Measurements from ENCODE around the gene AWAT1. TPM values are rescaled to one million over a fixed set of nuclear protein-coding genes. Genes with fewer than 3 reads are reported as not detected.
"Not testable (repeated sequence)": the region's sequence is repeated elsewhere in the genome, so short reads cannot be mapped to it uniquely, and the experiment has no call there.

Gene AWAT1
- total RNA-seq: not detected

DNA sequence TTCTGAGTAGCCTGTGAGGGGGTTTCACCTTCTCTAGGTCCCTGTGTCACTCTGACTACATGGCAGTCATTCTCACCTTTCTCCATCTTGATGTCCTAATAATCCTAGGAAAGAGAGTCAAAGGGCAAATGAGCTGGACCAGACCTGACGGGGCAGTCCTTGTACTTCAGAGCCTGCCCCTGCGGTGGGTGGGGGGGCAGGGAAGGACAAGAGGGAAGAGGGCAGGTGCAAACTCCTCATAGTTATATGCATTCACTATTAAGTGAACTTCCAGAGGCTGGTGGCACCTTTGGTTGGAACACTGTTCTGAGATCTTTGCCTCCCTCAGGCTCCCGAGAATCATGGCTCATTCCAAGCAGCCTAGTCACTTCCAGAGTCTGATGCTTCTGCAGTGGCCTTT lies at the start of gene AWAT1:
Gene AWAT1, plus strand, starts transcription at position 301 of the 400 bp plus-strand sequence. Its CDS starts 41 bp downstream, at position 342.
- H3K27ac Mint-ChIP-seq: no peak within 1 kb of the TSS
- H3K36me3 Mint-ChIP-seq: no peaks in the 10 kb centered on the region
- H3K9me3 Mint-ChIP-seq: no peaks in the 10 kb centered on the region
- no peak within 1 kb of the TSS for H3K4me3 Mint-ChIP-seq
- no peak for DNase-seq (ENCODE audit: low spot score)
- ATAC-seq: no peak
- H3K27me3 Mint-ChIP-seq: peaks cover 6 to 17% of the 10 kb centered on the region in 2 donors
- peaks cover 0 to 11% of the 10 kb centered on the region in 2 donors for H3K4me1 Mint-ChIP-seq (ENCODE audit: low read depth in 2 of 2)

GRCh38 chrX:70190225-70190624 lies 44.2 kb upstream of the AWAT1 start:
- ATAC-seq (no peak), DNase-seq (ENCODE audit: low spot score) (no peak)
- peaks cover 9% of the 10 kb centered on the region for H3K36me3 Mint-ChIP-seq
- H3K27me3 Mint-ChIP-seq: peaks cover 27 to 32% of the 10 kb centered on the region in 2 donors
- H3K9me3 Mint-ChIP-seq: no peaks in the 10 kb centered on the region
- no peak overlapping the region for H3K27ac Mint-ChIP-seq
- no peaks in the 10 kb centered on the region for H3K4me1 Mint-ChIP-seq (ENCODE audit: low read depth in 2 of 2)
- H3K4me3 Mint-ChIP-seq: no peak overlapping the region

- H3K27ac Mint-ChIP-seq: no peak overlapping the region
- DNase-seq (ENCODE audit: low spot score) (peak; percentile 62), ATAC-seq (peak; percentile 53 to 67)
- peaks cover 4 to 5% of the 10 kb centered on the region in 2 donors for H3K4me1 Mint-ChIP-seq (ENCODE audit: low read depth in 2 of 2)
- peaks cover 6 to 28% of the 10 kb centered on the region in 2 donors for H3K27me3 Mint-ChIP-seq
- no peaks in the 10 kb centered on the region for H3K36me3 Mint-ChIP-seq
- no peak overlapping the region for H3K4me3 Mint-ChIP-seq
- H3K9me3 Mint-ChIP-seq: no peaks in the 10 kb centered on the region
Measured at GRCh38 chrX:70196961-70197720, 37.3 kb upstream of the AWAT1 start.

GRCh38 chrX:70201732-70202131 lies 32.7 kb upstream of the AWAT1 start:
- H3K4me3 Mint-ChIP-seq: no peak overlapping the region
- H3K36me3 Mint-ChIP-seq: no peaks in the 10 kb centered on the region
- no peaks in the 10 kb centered on the region for H3K9me3 Mint-ChIP-seq
- peaks cover 6 to 32% of the 10 kb centered on the region in 2 donors for H3K27me3 Mint-ChIP-seq
- peaks cover 4 to 5% of the 10 kb centered on the region in 2 donors for H3K4me1 Mint-ChIP-seq (ENCODE audit: low read depth in 2 of 2)
- ATAC-seq: no peak
- no peak overlapping the region for H3K27ac Mint-ChIP-seq
- DNase-seq (ENCODE audit: low spot score): no peak

DNA sequence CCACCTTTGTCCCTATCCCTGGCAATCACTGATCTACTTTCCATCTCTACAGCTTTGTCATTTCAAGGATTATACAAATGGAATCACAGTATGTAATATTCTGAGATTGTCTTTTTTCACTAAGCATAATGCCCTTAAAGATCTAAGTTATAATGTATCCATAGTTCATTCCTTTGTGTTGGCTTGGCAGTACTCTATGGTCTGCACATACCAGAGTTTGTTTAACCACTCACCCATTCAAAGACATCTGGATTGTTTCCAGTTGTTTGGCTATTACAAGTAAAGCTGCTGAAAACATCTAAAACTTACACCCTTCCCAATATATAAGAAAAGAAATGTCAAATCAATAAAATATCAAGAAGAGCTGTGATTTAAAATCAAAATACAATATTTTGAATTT lies 26.0 kb upstream of the AWAT1 start:
- no peak overlapping the region for H3K4me3 Mint-ChIP-seq
- no peak overlapping the region for H3K27ac Mint-ChIP-seq
- H3K36me3 Mint-ChIP-seq: no peaks in the 10 kb centered on the region

GRCh38 chrX:70209570-70209969 lies 24.9 kb upstream of the AWAT1 start:
- H3K4me3 Mint-ChIP-seq; H3K36me3 Mint-ChIP-seq; H3K27ac Mint-ChIP-seq; ATAC-seq; DNase-seq (ENCODE audit: low spot score); H3K4me1 Mint-ChIP-seq (ENCODE audit: low read depth in 2 of 2); H3K9me3 Mint-ChIP-seq: not testable (repeated sequence)
- peaks cover 14 to 17% of the 10 kb centered on the region in 2 donors for H3K27me3 Mint-ChIP-seq

More for the DNA sequence above, 26.0 kb upstream of the AWAT1 start:
- peaks cover 12 to 21% of the 10 kb centered on the region in 2 donors for H3K27me3 Mint-ChIP-seq
- no peaks in the 10 kb centered on the region for H3K9me3 Mint-ChIP-seq
- no peak for ATAC-seq
- no peaks in the 10 kb centered on the region for H3K4me1 Mint-ChIP-seq (ENCODE audit: low read depth in 2 of 2)
- no peak for DNase-seq (ENCODE audit: low spot score)

GRCh38 chrX:70219938-70220764 lies 14.3 kb upstream of the AWAT1 start:
- Mint-ChIP-seq H3K4me3 (no peak overlapping the region), H3K9me3 (no peaks in the 10 kb centered on the region), H3K27me3 (peaks cover 0 to 3% of the 10 kb centered on the region in 2 donors), H3K36me3 (no peaks in the 10 kb centered on the region), H3K27ac (no peak overlapping the region), H3K4me1 (ENCODE audit: low read depth in 2 of 2) (no peaks in the 10 kb centered on the region)
- ATAC-seq: peak in 1 of 2 donors; percentile 11
- no peak for DNase-seq (ENCODE audit: low spot score)

DNA sequence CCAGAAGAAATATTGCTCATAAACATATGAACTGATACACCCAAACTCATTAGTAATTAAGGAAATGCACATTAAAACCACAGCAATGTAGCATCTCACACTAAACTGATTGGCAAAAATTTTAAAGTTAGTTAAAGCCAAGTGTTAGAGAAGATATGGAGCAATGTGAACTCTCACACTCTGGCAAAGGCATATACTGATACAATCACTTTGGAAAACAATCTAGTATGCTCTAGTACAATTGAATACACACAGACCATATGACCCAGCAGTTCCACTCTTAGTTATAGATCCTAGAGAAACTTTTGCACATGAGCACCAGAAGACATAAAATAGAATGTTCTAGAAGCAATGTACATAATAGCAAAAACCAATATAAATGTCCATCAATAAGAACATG lies 8.4 kb upstream of the AWAT1 start:
- Mint-ChIP-seq H3K27me3 (peaks cover 0 to 7% of the 10 kb centered on the region in 2 donors), H3K27ac (no peak overlapping the region), H3K4me3 (no peak overlapping the region), H3K9me3 (no peaks in the 10 kb centered on the region), H3K36me3 (no peaks in the 10 kb centered on the region), H3K4me1 (ENCODE audit: low read depth in 2 of 2) (no peaks in the 10 kb centered on the region)
- DNase-seq (ENCODE audit: low spot score) (no peak), ATAC-seq (no peak)

- ATAC-seq: no peak
- H3K27me3 Mint-ChIP-seq: peaks cover 0 to 5% of the 10 kb centered on the region in 2 donors
Measured at GRCh38 chrX:70226687-70227086, 7.8 kb upstream of the AWAT1 start.

DNA sequence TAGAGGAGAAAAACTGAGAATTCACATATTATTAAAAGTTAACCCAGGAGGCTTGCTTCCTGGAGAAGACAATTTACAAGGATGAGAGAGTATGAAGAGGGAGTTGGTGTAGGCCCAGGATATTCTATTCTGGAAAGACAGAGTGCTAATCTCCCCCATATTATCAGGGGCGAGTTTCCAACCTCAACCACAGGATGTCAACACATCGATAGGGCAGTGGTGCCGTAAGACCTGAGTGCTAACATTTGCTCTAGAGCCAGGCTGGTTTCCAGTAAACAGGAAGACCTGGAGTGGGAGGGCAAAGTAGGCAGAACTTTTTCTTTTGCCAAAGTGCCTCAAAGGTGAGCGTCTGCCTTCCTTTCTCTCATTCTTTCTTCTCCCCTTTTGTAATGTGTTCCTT lies 2.8 kb upstream of the AWAT1 start:
- H3K4me3 Mint-ChIP-seq: no peak overlapping the region
- DNase-seq (ENCODE audit: low spot score): no peak
- no peak overlapping the region for H3K27ac Mint-ChIP-seq
- peaks cover 6 to 13% of the 10 kb centered on the region in 2 donors for H3K27me3 Mint-ChIP-seq
- H3K9me3 Mint-ChIP-seq: no peaks in the 10 kb centered on the region
- no peaks in the 10 kb centered on the region for H3K36me3 Mint-ChIP-seq
- H3K4me1 Mint-ChIP-seq (ENCODE audit: low read depth in 2 of 2): peaks cover 0 to 11% of the 10 kb centered on the region in 2 donors
- ATAC-seq: no peak

More at GRCh38 chrX:70226687-70227086, 7.8 kb upstream of the AWAT1 start:
- H3K9me3 Mint-ChIP-seq: no peaks in the 10 kb centered on the region
- H3K4me3 Mint-ChIP-seq: no peak overlapping the region
- no peaks in the 10 kb centered on the region for H3K36me3 Mint-ChIP-seq
- H3K27ac Mint-ChIP-seq: no peak overlapping the region
- DNase-seq (ENCODE audit: low spot score): no peak
- H3K4me1 Mint-ChIP-seq (ENCODE audit: low read depth in 2 of 2): peaks cover 0 to 5% of the 10 kb centered on the region in 2 donors

DNA sequence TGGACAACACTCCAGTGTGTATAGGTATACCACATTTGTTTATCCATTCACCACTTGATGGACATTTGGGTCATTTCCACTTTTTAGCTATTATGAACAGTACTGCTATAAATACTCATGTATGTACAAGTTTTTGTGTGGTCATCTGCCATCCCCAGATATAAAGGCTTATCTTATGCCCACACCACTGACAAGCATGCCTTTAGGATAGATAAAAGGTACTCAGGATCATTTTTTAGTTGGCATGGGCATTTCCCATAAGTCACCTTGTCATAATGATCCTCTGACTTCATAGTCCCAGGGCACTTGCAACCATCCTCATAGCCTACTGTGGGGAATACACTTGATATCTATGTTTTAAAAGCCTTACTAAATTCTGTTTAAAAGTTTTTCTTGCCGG lies 6.3 kb downstream of the AWAT1 start:
- H3K4me1 Mint-ChIP-seq (ENCODE audit: low read depth in 2 of 2): no peaks in the 10 kb centered on the region
- no peaks in the 10 kb centered on the region for H3K36me3 Mint-ChIP-seq
- no peak overlapping the region for H3K27ac Mint-ChIP-seq
- no peaks in the 10 kb centered on the region for H3K9me3 Mint-ChIP-seq
- H3K4me3 Mint-ChIP-seq: no peak overlapping the region
- DNase-seq (ENCODE audit: low spot score) (no peak), ATAC-seq (no peak)
- H3K27me3 Mint-ChIP-seq: peaks cover 0 to 16% of the 10 kb centered on the region in 2 donors

- H3K27ac Mint-ChIP-seq: no peak overlapping the region
- H3K4me1 Mint-ChIP-seq (ENCODE audit: low read depth in 2 of 2): no peaks in the 10 kb centered on the region
- DNase-seq (ENCODE audit: low spot score) (no peak), ATAC-seq (no peak)
- H3K27me3 Mint-ChIP-seq: peaks cover 0 to 16% of the 10 kb centered on the region in 2 donors
- H3K4me3 Mint-ChIP-seq: no peak overlapping the region
- H3K36me3 Mint-ChIP-seq: no peaks in the 10 kb centered on the region
- H3K9me3 Mint-ChIP-seq: no peaks in the 10 kb centered on the region
Measured at GRCh38 chrX:70241501-70241900, 7.0 kb downstream of the AWAT1 start.

GRCh38 chrX:70243601-70244000 lies 9.1 kb downstream of the AWAT1 start:
- H3K4me1 Mint-ChIP-seq (ENCODE audit: low read depth in 2 of 2); H3K4me3 Mint-ChIP-seq; H3K27ac Mint-ChIP-seq; ATAC-seq; H3K36me3 Mint-ChIP-seq; DNase-seq (ENCODE audit: low spot score); H3K9me3 Mint-ChIP-seq: not testable (repeated sequence)
- peaks cover 0 to 10% of the 10 kb centered on the region in 2 donors for H3K27me3 Mint-ChIP-seq

GRCh38 chrX:70244881-70245280 lies 10.4 kb downstream of the AWAT1 start:
- Mint-ChIP-seq H3K4me3 (no peak overlapping the region), H3K4me1 (ENCODE audit: low read depth in 2 of 2) (no peaks in the 10 kb centered on the region), H3K27me3 (peaks cover 0 to 10% of the 10 kb centered on the region in 2 donors), H3K9me3 (no peaks in the 10 kb centered on the region), H3K27ac (no peak overlapping the region), H3K36me3 (no peaks in the 10 kb centered on the region)
- DNase-seq (ENCODE audit: low spot score): no peak
- no peak for ATAC-seq

Data from natural killer cell treated with Interleukin-12 subunit alpha and Interleukin-12 subunit beta and Interleukin-15 and Interleukin-18, amount 100 ng/mL, for 72 hours (primary cell).